ENCODE results near the gene RDH16.

The RDH16 gene

DNA sequence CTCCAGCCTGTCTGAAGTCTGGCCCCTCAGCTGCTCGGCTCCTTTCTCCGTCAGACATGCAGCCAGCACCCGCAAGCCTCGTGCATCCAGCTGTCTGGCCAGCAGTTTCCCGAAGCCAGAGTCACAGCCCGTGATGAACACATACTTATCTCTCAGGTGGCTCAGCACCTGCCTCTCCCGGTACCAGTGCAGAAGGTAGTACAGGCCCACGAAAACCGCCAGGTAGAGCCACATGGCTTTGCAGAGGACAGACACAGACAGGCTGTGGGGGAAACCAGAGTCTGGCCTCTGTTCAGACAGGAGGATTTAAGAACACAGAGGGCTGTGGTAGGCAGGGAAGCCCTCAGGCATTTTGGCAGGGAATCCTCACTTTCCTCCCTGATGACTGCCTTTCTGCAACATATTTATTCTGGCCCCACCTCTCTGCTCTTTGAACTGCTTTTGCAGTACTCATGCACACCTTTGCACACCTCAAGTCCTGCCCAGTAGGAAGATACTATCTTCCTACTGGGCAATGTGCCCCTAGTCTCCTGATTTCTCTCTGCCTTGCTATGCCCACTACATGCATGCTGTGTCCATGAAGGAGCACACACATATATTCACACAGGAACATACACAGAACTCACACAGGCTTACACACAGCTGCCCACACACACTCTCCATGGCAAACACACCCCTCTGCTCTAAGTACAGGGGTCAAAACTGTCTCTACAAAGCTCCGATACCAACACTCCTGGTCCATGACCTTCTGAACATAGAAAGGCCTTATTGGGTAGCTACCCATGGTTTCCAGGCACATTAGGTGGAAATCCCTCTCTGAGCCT lies at the start of gene RDH16:
TSS of gene RDH16 (minus strand) at position 380 of the 824 bp plus-strand sequence. CDS start at position 234, 146 bp downstream.
- no peak for FAIRE-seq

DNA sequence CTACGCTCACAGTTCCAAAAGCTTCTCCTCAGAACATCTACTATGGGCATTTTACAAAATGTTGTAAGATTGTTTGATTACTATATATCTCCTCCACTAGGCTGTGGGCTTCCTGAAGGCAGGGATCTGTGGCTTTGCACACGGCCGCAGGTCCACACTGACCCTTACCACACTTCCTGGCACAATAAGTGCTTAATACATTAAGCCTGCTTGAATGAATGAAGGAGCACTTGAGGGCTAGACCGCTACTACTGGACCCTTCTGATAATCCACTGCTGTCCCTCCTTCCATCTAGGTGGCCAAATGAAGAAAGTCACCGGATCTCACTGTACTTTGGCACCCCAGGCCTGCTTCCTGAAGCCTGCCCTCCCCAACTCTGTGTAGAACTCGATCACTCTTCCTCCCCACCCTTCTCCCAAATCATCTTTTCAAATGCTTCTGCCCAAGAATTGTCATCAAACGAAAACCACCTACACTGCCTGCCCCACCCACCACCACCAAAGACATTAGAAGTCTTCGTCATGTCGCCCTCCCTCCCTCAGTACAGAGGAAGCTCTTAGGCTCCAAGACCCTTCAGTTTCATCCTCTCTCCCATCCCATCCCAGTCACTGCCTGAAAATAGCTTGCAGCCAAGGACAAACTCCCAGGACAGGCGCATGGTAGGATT lies 49.5 kb upstream of the RDH16 start:
- FAIRE-seq: no peak

DNA sequence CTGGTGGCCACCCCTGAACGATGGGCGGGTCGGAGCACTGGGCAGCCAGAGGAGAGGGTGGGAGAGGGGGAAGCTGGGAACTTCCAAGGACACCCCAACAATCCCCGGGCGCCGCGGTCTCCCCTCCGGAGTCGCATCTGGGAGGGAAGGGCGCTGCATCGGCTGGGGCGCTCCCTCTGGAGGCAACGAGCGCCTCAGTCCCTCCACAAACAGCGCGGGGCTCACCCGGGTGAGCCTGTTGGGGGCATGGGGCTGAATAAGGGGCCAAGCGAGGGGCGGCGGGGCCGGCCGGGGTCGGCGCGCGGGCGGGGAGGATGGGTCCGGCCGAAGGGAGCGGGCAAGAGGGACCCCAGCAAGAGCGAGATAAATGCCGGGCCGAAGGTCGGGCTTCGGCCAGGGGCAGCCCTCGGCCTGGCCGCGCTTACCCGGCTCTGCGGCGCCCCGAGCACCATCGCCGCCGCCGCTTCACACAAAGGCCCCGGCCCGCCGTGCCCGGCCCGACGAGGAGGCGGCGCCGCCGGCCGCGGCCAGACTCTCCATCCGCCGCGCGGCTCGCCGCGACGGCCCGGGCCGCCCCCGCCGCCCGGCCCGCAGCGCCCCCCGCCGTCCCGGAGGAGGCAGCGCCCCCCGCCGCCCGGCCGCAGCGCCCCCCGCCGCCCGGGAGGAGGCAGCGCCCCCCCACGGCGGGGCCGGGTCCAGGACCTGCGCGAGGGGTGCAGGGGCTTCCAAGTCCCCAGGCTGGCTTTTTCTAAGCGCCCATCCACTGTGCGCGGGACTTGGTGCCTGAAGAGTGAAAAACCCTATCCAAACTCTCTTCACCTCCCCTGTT lies 48.8 kb upstream of the RDH16 start, which contains the start of gene ZBTB39:
TSS of gene ZBTB39 (minus strand) at position 567 of the 829 bp plus-strand sequence. CDS start 1,629 bp downstream, outside the sequence.
- no peak for FAIRE-seq

- no peak for FAIRE-seq
Measured at GRCh38 chr12:57004651-57005050, 47.2 kb upstream of the RDH16 start.

DNA sequence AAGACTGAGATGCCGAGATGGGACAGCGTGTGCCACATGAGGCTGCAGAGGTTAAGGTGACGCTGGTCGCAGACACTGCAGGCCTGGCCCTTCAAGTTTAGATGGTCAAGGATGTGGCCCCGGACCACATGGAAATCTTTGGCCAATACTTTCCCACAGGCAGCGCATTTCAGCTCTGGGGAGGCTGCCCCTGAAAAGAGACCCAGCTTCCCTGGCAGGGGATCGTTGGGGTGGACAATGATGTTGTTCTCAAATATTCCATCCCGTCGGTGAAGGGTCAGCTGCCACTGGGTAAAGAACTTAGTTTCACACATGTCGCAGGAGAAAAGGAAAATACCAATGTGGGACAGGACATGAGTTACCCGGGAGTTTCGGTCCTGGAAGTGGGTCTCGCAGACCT lies 46.0 kb upstream of the RDH16 start:
- no peak for FAIRE-seq

GRCh38 chr12:57001448-57001906 lies 44.1 kb upstream of the RDH16 start:
- no peak for FAIRE-seq

DNA sequence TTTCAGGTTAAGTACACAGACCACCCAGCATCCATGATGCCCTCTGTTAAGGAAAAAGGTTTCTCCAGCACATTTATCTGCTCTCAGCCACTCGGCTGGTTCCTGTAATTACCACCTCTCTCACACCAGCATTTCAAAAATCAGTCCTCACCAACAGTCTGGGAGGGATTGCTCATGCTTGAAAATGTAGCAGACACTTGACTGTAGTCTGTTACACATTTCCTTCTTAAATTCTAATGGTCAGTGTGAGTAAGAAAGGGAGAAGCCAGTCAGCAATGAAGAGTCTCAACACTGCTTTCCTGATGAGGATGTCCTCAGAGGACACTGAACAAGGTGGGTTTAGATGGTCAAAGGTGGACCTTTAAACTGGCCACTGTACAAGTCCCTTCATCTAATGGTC lies 43.0 kb upstream of the RDH16 start:
- no peak for FAIRE-seq

DNA sequence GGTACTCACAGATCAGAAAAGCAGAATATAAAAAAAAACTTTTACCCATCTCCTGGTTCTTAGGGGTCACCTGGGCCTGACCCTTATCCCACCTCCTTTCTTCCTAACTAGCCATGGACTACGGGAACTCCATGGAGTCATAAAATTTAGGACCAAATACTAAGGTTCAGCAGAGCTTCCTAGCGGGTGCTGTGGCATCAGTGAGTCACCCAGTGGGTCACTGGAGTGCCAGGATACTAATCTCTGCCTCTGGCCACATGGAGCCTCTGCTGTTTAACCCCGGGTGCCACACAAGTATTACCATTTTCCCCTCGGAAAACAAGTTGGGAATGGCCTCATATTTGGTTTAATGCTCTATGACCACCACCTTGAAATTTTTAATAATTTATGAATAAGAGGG lies 42.0 kb upstream of the RDH16 start:
- FAIRE-seq: no peak

- no peak for FAIRE-seq
Measured at GRCh38 chr12:56998981-56999380, 41.6 kb upstream of the RDH16 start.

DNA sequence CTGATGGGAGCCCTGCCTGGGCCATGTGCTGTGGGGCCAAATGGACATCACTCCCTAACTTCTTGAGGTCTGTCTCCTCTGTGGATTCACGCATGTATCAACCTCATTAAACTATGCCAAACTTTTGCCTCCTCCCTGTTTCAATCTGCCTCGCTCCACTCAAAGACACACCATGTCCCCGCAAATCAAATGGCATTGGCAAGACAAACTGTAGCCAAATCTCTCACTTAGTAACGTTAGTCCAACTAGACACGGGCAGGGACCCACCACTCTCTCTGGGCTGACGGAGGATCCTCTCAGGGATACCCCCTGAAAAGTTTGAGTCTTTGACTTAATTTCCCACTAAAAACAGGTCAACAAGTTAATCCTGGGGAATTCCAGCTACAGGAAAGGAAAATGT lies 40.9 kb upstream of the RDH16 start:
- no peak for FAIRE-seq

DNA sequence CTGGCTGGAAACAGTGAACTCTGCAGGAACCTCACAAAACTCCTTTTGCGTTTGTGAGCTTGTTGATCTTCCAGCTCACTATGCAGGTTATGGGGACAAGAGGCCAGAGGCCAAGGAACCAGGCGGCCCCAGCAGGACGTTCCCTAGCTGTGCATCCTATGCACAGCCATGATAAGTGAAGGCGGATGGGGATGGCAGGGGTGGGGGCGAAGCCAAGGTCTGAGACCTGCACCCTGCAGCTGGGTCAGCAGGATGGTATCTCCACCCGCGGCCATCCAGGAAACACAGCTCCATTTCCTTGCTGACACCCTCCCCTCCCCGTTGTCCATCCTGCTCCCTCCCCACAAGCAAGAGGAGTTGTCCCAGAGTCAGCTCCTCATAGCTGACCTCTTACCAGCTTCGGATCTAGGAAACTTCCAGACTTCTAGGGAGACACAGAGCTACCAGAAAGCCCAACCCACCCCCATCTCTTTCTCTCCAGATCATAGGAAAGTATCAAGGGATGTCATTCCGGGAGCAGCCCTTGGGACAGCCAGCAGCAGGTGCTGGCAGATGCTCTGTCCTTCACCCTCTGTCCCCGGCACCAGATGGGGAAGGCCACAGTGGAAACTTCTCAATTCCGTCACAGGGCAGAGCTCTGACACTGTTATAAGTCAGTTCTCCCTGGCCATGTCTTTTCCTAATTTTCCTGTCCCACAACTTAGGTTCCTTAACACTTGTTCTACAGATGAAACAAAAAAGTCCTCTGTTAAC lies 39.6 kb upstream of the RDH16 start:
- FAIRE-seq: no peak

DNA sequence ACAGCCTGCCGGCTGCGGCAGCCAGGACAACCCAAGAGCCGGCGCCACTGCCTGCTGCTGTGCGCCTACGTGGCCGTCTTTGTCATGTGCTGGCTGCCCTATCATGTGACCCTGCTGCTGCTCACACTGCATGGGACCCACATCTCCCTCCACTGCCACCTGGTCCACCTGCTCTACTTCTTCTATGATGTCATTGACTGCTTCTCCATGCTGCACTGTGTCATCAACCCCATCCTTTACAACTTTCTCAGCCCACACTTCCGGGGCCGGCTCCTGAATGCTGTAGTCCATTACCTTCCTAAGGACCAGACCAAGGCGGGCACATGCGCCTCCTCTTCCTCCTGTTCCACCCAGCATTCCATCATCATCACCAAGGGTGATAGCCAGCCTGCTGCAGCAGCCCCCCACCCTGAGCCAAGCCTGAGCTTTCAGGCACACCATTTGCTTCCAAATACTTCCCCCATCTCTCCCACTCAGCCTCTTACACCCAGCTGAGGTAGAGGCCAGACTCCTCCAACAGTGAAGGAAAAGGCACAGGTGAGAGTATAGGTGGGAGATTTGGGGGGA lies 38.6 kb upstream of the RDH16 start:
- no peak for FAIRE-seq

DNA sequence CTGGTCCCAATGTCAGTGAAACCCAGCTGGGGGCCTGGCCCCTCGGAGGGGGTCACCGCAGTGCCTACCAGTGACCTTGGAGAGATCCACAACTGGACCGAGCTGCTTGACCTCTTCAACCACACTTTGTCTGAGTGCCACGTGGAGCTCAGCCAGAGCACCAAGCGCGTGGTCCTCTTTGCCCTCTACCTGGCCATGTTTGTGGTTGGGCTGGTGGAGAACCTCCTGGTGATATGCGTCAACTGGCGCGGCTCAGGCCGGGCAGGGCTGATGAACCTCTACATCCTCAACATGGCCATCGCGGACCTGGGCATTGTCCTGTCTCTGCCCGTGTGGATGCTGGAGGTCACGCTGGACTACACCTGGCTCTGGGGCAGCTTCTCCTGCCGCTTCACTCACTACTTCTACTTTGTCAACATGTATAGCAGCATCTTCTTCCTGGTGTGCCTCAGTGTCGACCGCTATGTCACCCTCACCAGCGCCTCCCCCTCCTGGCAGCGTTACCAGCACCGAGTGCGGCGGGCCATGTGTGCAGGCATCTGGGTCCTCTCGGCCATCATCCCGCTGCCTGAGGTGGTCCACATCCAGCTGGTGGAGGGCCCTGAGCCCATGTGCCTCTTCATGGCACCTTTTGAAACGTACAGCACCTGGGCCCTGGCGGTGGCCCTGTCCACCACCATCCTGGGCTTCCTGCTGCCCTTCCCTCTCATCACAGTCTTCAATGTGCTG lies 38.0 kb upstream of the RDH16 start:
- no peak for FAIRE-seq

- FAIRE-seq: no peak
Measured at GRCh38 chr12:56994231-56994746, 36.9 kb upstream of the RDH16 start.

GRCh38 chr12:56993346-56993745 lies 35.9 kb upstream of the RDH16 start:
- no peak for FAIRE-seq

- FAIRE-seq: no peak
Measured at GRCh38 chr12:56991319-56992246, 34.2 kb upstream of the RDH16 start.

DNA sequence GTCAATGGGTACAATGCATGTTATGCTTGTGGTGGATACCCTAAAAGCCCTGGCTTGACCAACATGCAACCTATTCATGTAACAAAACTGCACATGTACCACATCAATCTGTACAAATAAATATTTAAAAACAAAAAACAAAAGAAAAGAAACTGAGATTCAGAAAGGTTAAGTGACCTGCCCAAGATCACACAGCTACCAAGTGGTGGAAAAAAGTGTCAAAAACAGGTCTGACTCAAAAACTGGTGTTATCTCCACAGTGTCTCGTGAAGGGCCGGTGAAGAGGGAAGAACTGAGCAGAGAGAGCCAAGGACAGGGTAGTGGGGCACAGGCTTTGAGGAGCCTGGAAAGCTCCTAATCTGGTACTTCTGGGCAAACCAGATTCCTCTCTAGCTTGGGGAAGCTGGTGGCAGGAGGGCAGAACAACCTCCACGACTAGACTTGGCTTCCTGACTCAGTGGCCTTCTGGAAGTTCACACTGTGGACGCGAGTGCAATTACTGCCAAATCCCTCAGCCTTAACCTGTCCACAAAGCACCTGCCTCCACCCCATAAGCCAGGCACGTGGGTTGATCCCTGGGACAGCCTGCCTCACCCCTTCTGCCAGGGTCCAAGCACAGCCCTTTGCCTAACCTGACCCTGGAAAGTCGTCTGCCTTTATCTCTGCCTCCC lies 33.4 kb upstream of the RDH16 start:
- no peak for FAIRE-seq

GRCh38 chr12:56989861-56990610 lies 32.6 kb upstream of the RDH16 start:
- no peak for FAIRE-seq
